ENCODE data around the gene SMARCC1. TPM values are rescaled to one million over a fixed set of nuclear protein-coding genes. Genes with fewer than 3 reads are reported as not detected.

Gene SMARCC1
- total and polyA plus RNA-seq, 2 of the 4 experiments (the other 2 are of a cell fraction): 18.6 to 39.6 TPM

- Histone ChIP-seq H4K8ac (ENCODE audit: low read depth in 2 of 2, low read length in 2 of 2) (no peak overlapping the region), H2BK5ac (ENCODE audit: low read depth, low read length, poor library complexity, severe bottlenecking) (no peak overlapping the region), H3K27ac (ENCODE audit: insufficient read depth, low read length) (no peak overlapping the region; the same call in 1 of the 2 replicates), H3K23ac (ENCODE audit: low read depth, low read length) (no peak overlapping the region), H2AK5ac (ENCODE audit: low read depth, low read length) (no peak overlapping the region), H3K4me3 (ENCODE audit: insufficient read depth, low read depth, low read length) (no peak overlapping the region), H2AFZ (replicated peaks; ENCODE audit: low read length, poor library complexity) (no peak overlapping the region), H3K56ac (ENCODE audit: extremely low read depth, insufficient read depth, low read length) (no peak overlapping the region), H4K20me1 (ENCODE audit: insufficient read depth, low read length) (no peaks in the 10 kb centered on the region), H3K4ac (ENCODE audit: low read depth, low read length) (no peak overlapping the region), H2BK15ac (ENCODE audit: low read depth, low read length) (no peak overlapping the region), H3K4me1 (ENCODE audit: control insufficient read depth, insufficient read depth, low read length) (no peaks in the 10 kb centered on the region; the same call in none of the 2 replicates), H3K18ac (ENCODE audit: low read depth, low read length) (no peak overlapping the region), H3K9ac (ENCODE audit: low read depth, low read length) (no peak overlapping the region), H3K36me3 (ENCODE audit: control insufficient read depth, insufficient read depth, low read length) (peaks cover 22% of the 10 kb centered on the region), H2AK9ac (replicated peaks; ENCODE audit: low read depth, low read length, poor library complexity) (no peak overlapping the region), H2BK20ac (ENCODE audit: low read depth, low read length) (no peak overlapping the region), H3K14ac (replicated peaks; ENCODE audit: low read depth, low read length) (no peak overlapping the region), H3K9me3 (ENCODE audit: control insufficient read depth, insufficient read depth, low read length) (no peaks in the 10 kb centered on the region), H3K4me2 (ENCODE audit: low read depth, low read length) (no peak overlapping the region), H4K91ac (ENCODE audit: insufficient read depth, low read depth, low read length) (no peak overlapping the region), H3K9me1 (ENCODE audit: insufficient read depth, low read length) (peaks cover 3% of the 10 kb centered on the region), H3K79me1 (ENCODE audit: low read depth in 1 of 2, low read length in 2 of 2) (peaks cover 25 to 43% of the 10 kb centered on the region in 2 experiments), H4K5ac (ENCODE audit: low read depth, low read length) (no peak overlapping the region), H2BK120ac (ENCODE audit: low read depth, low read length) (no peak overlapping the region), H3K27me3 (ENCODE audit: control insufficient read depth, insufficient read depth, low read length) (no peaks in the 10 kb centered on the region)
- ATAC-seq (ENCODE audit: low read depth) (peak; percentile 40), DNase-seq (peak; percentile 34)
- dilution Hi-C loops (cut with HindIII; ENCODE audit: low sequenced_read_pairs, unreplicated experiment) (no loop called here), intact Hi-C loops (cut with micrococcal nuclease) (no loop called here), in situ Hi-C loops (cut with MboI; ENCODE audit: low sequenced_read_pairs) (no loop called here)
- no TSS peak for BruUV-seq (replicated peaks)
- ChIA-PET CTCF (no interaction called here), POLR2A (ENCODE audit: unreplicated experiment) (no interaction called here)
- TF ChIP-seq SMC3 (IDR thresholded peaks at IDR 0.05; ENCODE audit: low read depth, low read length) (no peak), RFX5 (IDR thresholded peaks at IDR 0.05; ENCODE audit: low read depth, low read length) (no peak), CEBPB (IDR thresholded peaks at IDR 0.05; ENCODE audit: low read depth, low read length) (no peak), POLR2A (IDR thresholded peaks at IDR 0.05; ENCODE audit: low read depth, low read length) (no peak), USF2 (IDR thresholded peaks at IDR 0.05; ENCODE audit: low read depth, low read length) (no peak), CHD1 (IDR thresholded peaks at IDR 0.05; ENCODE audit: low read depth, low read length) (no peak), MAZ (IDR thresholded peaks at IDR 0.05; ENCODE audit: borderline replicate concordance, low read depth, low read length) (no peak)
- TF ChIP-seq, protein P1, sequence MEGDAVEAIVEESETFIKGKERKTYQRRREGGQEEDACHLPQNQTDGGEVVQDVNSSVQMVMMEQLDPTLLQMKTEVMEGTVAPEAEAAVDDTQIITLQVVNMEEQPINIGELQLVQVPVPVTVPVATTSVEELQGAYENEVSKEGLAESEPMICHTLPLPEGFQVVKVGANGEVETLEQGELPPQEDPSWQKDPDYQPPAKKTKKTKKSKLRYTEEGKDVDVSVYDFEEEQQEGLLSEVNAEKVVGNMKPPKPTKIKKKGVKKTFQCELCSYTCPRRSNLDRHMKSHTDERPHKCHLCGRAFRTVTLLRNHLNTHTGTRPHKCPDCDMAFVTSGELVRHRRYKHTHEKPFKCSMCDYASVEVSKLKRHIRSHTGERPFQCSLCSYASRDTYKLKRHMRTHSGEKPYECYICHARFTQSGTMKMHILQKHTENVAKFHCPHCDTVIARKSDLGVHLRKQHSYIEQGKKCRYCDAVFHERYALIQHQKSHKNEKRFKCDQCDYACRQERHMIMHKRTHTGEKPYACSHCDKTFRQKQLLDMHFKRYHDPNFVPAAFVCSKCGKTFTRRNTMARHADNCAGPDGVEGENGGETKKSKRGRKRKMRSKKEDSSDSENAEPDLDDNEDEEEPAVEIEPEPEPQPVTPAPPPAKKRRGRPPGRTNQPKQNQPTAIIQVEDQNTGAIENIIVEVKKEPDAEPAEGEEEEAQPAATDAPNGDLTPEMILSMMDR (conservative IDR thresholded peaks at IDR 0.05; ENCODE audit: low read depth, low read length): no peak
- TF ChIP-seq, protein P2, sequence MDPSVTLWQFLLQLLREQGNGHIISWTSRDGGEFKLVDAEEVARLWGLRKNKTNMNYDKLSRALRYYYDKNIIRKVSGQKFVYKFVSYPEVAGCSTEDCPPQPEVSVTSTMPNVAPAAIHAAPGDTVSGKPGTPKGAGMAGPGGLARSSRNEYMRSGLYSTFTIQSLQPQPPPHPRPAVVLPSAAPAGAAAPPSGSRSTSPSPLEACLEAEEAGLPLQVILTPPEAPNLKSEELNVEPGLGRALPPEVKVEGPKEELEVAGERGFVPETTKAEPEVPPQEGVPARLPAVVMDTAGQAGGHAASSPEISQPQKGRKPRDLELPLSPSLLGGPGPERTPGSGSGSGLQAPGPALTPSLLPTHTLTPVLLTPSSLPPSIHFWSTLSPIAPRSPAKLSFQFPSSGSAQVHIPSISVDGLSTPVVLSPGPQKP (IDR thresholded peaks at IDR 0.05; ENCODE audit: borderline replicate concordance, low read depth, low read length): no peak
- no CpG with 5 or more reads among the region's 4 CpGs for WGBS, 2 experiments (ENCODE audit: extremely low coverage in 2 of 2, insufficient read length in 1 of 2)
Observed at GRCh38 chr3:47646362-47646761, 135.3 kb downstream of the SMARCC1 start.
